ENCODE data around the gene PPP6R1.
A peak's percentile ranks its signal among the peaks of the same experiment; 100 is the strongest.

The PPP6R1 gene

GRCh38 chr19:55279770-55280643 is 21.2 kb upstream of the PPP6R1 start, which contains the start of gene HSPBP1:
Gene HSPBP1 (minus strand): TSS chr19:55280110. CDS start chr19:55279608, 502 bp downstream.
- peak; percentile 96 for DNase-seq

DNA sequence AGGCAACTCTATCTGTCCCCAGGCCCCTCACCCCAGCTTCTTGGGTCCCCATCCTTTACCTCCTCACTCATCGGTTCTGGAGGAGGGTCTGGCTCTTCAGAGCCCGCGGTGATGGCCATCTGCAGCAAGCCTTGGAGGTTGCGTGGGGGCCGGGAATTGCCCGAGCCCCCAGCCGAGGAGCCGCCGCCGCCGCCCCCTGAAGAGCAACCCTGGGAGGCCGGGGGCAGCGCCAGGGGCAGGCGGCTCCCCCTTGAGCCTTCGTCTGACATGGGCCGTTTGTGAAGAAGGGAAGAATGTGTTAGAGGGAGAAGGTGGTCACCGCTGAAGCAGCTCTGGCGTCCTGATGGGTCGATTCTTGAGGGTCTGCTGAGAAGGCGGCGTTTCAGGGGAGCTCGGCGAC is 20.5 kb upstream of the PPP6R1 start:
- no peak for DNase-seq

- no peak for DNase-seq
Measured at GRCh38 chr19:55278391-55279135, 19.7 kb upstream of the PPP6R1 start.

GRCh38 chr19:55277494-55277893 is 18.7 kb upstream of the PPP6R1 start:
- DNase-seq, result no peak

DNA sequence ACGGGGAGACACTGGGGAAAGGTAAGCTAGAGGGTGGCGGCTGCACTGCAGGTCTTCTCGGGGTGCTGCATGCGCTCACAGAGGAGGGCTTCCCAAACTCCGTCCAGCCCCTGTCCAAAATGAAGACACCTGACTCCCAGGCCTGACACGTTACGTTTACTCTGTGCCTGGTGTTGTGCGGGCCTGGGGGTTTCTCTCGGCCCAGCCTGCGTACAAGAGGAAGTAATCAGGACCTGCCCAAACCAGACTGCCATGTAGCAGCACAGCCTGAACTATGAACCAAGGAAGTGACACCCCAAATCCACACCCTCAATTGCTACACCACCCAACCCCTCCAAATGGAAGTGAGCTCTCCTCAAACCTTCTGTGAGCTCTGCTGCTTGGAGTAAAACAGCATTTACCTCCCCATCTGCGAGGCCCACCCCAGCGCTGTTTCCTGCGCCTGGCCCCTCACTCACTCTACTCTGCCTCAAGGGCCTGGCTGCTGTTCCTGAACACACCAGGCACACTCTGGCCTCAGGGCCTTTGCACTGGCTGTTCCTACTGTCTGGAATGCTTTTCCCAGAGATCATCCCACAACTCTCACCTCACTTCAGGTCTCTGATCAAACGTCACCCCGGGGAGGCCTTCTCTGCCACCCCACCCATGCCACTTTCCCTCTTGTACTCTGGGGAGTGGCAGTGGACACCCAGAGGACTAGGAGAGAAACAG is 18.1 kb upstream of the PPP6R1 start:
- no peak for DNase-seq

GRCh38 chr19:55275851-55276719 is 17.3 kb upstream of the PPP6R1 start:
- DNase-seq, result no peak

GRCh38 chr19:55273978-55274707 is 15.3 kb upstream of the PPP6R1 start:
- DNase-seq, result no peak

GRCh38 chr19:55272142-55272541 is 13.3 kb upstream of the PPP6R1 start:
- DNase-seq, result no peak

DNA sequence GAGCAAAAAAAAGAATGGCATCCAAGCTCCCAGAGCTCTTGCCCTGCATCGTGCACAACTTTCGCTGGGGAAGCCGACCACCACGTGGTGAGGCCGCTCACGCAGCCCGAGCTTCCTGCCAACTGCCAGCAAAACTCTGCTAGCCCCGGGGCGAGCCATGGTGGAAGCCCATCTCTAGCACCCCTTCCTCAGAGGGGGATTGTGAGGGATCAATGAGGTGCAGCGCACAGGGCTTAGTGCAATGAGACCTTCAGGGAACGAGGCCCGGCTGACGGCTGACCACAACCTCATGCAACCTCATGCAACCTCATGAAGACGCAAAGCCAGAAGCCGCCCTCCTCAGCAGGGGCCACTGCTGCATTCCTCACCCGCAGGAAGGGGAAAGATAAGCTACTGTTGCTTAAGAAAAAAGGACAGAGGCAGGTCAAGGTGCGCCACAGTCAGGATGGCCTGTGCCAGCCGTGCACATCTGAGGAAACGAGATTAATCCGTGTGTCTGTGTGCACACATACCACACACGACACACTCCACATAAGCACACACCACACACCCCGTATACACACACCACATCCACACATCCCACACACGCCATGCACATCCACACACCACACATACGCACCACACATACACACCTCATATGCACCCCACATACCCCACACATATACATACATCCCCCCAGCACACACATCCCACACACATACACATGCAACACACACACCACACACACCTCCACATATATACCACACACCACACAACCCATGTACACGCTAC is 11.5 kb upstream of the PPP6R1 start:
- peak; percentile 16 for DNase-seq

GRCh38 chr19:55269299-55269698 is 10.5 kb upstream of the PPP6R1 start:
- DNase-seq, result no peak

DNA sequence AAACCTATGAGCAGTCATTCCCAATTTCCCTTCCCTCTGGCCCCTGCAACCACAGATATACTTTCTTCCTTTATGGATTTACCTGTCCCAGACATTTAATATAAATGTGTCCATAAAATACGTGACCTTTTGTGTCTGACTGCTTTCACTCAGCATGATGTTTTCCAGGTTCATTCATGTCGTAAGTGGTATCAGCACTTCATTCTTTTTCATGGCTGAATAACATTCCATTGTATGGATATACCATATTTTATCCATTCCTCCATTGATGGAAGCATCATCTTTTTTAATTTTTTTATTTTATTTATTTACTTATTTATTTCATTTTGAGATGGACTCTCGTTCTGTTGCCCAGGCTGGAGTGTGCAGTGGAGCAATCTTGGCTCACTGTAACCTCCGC is 8.0 kb upstream of the PPP6R1 start:
- DNase-seq, result no peak

- DNase-seq, result no peak
Measured at GRCh38 chr19:55266404-55266803, 7.6 kb upstream of the PPP6R1 start.

DNA sequence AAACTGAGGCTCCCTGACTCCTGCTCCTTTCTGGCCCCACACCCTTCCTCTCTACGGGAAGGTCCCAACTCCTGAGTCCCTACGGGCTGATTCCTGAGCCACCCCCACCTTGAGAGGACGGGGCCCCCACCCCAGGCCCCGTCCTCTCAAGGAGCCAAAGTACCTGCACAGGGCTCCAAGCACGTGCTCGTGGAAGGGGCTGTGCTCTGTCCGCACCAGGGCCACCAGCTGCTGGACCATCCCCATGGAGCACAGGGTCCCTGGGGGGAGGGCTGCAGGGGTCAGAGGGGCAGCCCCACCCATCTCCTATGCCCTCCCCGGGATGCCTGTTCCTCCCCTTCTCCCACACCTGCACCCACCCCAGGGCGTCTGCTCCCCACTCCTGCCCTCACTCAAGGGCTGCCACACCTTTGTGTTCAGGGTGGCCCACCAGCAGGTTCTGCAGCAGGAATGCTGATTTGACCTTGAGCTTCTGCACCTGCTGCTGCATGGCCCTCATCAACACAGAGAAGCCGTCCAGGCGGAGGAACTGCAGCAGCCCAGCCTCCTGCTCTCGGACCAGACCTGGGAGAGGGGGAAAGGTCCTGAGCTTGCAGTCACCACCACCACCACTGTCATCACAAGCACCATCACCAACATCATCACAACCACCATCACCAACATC is 7.0 kb upstream of the PPP6R1 start:
- no peak for DNase-seq

DNA sequence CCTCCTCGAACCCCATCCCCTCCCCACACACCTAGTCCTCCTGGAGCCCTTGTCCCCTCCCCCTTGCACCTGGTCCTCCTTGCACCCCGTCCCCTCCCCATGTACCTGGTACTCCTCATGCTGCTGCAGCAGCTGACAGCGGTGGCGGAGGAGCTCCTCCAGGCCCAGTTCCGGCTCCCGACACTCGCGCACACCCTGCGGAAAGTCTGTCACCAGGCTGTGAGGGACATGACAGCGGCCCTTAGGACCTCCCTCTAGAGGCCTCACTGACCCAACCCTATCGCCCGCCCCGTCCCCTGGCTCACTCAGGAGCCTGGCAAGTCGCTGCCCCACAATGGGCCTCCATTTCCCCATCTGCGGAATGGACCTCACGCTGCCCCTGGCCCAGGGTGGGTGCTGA is 6.4 kb upstream of the PPP6R1 start:
- no peak for DNase-seq

DNA sequence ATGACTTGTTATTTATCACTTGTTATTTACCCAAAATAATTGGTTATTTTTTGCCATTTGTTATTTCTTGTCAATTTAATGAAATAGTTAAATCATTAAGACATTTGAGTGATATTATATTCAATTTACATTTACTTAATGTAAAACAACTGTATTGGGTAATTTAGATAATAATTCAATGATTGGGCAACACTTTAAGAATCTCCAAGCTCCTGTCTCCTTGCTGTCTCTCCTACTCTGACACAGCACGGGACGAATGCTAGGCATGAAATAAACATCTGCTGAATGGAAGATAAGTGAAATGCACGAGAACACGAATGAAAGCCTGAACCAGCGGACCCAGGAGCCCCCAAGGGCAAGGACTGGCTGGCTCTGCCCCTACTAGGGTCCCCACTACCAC is 5.7 kb upstream of the PPP6R1 start:
- no peak for DNase-seq

GRCh38 chr19:55262359-55262758 is 3.5 kb upstream of the PPP6R1 start:
- DNase-seq, result no peak

GRCh38 chr19:55261671-55262126 is 2.9 kb upstream of the PPP6R1 start:
- DNase-seq, result no peak

- DNase-seq, result no peak
Measured at GRCh38 chr19:55259540-55260210, 858 bp upstream of the PPP6R1 start.

- no peak for DNase-seq
Measured at GRCh38 chr19:55258476-55258827, 365 bp downstream of the PPP6R1 start.
